EH (cell line): ENCODE measurements around the gene SLC52A3.

ENCODE experiments used
- DNase-seq: peaks from one replicate; pipeline ENCODE4 v3.0.0-alpha.2; 2015; ENCODE audit warnings: low read depth

The SLC52A3 gene

DNA sequence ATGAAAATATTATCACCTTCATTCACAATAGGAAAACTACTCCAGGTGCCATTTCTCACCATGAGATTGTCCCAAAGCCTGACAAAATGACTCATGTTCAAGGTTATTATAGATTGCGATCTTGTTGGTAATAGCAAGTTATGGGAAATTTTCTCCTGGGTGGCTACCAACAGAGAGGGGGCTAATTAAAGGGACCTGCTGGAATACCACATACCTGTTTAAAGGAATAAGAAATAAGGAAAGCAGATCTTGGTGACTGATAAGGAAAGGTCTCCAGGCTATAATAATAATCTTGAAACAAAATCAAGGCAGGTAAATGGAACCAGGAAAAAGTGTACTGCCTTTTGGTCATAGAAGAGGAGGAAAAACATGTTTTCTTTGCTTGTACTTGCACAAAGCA is 1.4 kb downstream of the SLC52A3 start:
- DNase-seq: no peak

DNA sequence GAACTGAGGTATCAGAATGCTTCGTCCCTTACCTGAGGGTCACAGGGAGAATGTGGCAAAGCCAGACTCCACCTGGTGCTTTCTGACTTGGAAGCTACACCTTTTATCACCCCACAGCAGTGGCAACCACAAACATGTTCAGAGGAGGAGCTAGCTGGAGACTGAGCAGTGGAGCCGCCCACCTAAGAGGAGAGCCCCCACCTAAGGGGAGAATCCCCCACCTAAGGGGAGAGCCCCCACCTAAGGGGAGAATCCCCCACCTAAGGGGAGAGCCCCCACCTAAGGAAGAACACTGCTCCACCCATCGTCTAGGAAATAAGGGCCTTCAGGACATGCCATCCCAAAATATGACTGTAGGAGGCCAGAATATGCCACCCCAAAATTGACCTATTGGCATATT is 4.0 kb downstream of the SLC52A3 start:
- no peak for DNase-seq

DNA sequence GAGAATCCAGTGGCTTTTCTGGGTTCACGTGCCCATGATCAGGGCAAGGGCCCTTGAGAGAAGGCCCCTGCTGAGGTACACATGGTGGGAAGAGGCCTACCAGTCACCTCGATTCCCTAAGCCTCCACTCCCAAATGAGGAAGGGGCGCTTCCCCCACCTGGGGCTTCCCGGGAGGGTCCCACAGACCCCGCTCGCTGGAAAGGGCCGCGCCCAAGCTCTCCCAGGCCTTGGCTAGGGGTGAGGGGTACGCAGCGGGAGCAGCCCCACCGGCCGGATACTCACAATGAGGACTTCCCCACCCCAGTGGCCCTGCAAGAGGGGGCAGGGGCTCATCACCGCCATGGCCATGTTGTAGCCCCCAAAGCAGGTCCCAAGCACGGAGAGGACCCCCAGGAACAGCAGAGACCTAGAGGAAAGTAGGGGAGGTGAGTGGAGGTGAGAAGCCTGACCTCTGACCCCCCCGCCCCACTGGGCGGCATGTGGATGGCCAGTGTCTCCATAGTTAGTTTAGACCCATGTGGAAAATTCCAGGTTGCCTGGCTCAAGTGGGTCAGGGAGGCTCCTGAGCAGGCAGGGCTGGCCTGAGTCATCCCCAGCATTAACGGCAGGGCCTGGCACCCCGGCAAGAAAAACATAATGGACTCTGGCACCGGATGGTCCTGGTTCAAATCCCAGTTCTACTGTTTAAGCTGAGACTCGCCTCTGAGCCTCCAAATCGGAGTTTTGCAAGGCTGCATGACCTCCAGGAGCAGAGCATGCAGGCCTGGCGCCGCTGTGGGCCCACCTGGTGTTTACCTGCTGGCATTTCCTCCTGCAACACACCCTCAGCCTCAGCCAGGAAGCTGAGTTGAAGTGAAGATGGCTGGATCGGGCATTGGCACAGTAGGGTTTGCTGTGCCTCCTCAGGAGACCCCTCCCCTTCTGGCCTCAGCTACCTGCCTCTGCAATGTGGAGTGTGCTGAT is 6.6 kb downstream of the SLC52A3 start:
- DNase-seq: no peak

DNA sequence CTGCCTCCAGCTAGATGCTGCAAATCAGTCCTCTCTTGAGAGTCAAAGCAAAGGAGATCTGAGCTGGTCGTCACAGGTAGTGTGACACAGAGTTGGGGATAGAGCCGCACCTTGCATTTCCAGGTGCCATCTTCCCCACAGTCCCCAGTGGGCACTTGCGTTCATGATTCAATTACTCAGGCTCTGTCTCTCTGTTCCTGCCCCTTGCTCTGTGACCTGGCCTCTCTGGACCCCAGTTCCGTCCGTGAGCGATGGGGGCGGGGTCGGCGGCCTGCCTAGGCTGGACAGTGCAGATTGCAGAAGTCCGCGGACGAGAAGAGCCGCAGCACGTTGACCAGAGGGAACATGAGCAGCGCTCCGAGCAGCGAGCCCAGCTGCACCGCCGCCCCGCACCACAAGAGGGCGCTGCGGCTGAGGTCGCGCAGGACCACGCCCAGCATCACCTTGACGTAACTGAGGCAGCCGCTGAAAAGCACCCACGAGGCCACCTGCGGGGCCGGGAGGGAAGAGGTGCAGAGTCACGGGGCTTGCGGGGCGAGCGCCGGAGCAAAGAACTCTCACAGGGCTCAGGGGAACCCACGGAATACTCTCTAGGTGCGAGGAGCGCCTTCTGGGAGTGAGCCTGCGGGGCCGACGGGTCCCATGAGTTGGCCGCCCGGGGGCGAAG is 7.4 kb downstream of the SLC52A3 start:
- peak; percentile 4 for DNase-seq

DNA sequence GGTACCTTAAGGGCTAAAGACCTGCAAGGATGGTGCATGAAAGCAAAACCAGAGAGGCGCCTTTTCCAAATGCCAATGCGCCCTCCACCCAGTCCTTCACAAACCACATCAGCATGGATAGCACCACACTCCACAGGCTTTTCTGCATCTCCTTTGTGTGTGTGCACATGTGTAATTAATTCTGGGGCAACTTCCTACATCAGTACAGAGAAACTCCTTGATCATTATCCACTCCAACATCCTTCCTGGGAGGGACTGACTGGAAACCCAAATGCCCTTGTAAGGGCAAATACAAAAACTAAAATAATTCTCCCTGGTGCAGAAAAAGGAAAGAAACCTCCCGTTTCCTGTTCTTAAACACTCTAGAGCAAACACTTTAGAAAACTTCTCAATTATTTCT is 10.8 kb downstream of the SLC52A3 start:
- no peak for DNase-seq

DNA sequence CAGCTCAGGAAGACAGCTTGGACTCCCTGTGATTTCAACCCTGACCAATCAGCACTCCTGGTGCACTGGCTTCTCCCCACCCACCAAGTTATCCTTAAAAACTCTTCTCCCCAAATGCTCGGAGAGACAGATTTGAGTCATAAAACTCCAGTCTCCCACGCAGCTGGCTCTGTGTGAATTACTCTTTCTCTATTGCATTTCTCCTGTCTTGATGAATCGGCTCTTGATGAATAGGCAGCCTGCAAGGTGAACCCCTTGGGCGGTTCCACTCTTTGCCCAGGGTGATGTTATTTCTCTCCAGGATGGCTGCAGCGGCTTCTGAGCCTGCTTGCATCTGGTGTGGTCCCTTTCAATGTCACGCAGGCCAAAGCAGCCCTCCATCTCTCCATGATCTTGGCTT is 12.4 kb downstream of the SLC52A3 start:
- DNase-seq: no peak

DNA sequence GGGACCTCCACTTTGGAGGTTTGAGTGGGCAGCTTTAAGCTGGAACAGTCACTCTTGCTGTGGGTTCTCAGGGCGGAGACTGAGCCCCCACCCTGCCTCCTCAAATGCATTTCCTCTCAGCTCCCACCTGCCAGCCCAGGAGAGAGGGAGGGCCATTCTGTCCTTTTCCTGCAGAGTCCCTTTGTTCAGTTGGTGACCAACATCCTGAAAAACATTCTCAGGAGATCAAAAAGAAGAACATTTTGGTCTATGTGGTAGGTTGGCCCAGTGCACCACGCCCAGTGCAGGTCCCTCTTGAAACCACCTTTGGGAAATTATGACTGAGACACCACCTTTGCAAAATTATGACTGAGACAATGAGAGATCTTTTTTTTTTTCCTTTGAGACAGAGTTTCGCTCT is 13.4 kb downstream of the SLC52A3 start:
- DNase-seq: no peak

DNA sequence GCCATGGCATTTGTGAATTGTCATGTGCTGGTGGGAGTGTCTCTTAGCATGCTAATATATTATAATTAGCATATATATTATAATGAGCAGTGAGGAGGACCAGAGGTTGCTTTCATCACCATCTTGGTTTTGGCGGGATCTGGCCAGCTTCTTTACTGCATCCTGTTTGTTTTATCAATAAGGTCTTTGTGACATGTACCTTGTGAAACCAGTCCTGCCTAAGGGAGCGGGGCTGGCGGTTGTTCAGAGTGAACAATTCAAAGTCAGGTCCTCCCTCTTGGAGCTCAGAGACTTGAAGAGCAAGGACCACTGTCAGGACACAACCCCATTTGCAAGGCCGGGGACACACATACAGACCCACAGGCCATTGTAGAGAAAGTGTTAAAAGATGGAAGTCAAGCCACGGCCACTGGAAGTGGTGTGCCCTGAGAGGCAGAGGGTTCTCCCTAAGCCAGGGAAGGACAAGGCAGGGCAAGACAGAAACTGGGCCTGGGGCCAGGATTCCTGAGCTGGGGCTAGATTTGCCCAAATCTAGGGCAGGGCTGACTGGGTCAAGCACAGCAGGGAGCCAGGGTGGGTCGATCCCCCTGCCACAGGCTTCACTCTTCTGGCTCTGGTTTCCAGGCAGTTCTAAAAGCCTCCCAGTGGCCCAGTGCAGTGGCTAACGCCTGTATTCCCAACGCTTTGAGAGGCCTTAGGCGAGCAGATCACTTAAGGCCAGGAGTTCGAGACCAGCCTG is 14.2 kb downstream of the SLC52A3 start:
- DNase-seq: no peak

DNA sequence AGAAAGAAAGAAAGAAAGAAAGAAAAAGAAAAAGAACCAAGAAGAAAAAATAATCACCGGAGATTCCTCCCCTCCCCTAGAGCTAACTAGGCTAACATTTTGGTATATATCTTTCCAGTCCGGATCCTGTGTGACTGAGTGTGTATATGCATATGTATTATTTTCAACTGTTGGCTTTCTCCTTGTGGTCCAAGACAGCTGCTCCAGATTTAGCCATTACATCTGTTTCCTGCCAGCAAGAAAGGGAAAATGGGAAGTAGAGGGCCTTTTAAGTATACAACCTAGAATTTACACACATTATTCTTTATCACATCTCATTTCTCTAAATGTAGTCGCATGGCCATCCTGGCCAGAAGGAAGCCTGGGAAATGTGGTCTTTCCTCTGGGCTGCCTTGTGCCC is 15.2 kb downstream of the SLC52A3 start:
- no peak for DNase-seq

DNA sequence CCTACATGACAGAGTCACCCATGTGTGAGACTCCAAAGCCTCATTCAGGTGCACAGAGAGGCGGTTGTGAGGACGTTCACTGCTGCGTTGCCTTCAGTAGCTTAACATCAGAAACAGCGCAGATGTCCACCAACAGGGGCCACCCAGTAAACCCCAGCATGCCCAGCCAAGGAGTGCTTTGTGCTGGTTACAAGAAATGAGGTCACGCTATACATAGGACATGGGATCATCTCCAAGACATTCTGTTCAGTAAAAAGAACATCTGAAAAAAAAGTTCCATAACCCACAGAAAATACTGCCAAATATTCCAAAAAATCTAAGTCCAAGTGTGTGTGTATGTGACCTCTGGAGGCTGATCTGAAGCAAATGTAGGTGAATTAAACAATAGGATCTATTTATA is 16.0 kb downstream of the SLC52A3 start:
- DNase-seq: no peak

DNA sequence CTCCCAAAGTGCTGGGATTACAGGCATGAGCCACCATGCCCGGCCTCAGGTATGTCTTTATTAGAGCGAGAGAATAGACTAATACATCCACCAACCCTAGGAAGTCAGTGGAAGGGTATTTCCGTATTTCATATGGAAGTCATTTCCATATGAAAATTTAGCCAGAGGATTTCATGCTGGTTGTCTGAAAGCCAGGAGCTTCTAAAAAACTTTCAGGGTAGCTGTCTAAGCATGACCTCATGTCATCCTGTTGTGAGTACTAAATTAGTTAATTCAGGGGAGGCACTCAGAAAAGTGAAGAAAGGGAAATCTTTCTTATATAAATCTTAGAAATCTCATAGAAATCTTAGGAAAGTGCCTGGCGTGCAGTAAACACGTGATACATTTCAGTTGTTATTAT is 16.5 kb downstream of the SLC52A3 start:
- DNase-seq: no peak

DNA sequence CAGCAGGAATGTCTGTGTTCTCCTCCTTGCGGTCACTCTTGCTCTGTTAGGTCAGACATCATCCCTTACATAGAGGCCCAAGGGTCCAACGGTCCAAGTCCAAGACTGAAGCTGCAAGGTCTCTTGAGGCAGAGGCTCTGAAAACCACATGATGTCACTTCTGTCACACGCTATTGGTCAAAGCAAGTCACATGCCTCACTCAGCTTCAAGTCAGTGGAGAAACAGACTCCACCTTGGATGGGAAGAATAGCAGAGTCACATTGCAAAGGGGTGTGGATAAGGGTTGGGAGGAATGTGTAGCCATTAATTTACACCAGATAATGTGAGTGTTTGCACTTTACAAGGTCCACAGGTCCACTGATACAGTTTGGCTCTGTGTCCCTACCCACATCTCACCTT is 17.5 kb downstream of the SLC52A3 start:
- peak; percentile 13 for DNase-seq

DNA sequence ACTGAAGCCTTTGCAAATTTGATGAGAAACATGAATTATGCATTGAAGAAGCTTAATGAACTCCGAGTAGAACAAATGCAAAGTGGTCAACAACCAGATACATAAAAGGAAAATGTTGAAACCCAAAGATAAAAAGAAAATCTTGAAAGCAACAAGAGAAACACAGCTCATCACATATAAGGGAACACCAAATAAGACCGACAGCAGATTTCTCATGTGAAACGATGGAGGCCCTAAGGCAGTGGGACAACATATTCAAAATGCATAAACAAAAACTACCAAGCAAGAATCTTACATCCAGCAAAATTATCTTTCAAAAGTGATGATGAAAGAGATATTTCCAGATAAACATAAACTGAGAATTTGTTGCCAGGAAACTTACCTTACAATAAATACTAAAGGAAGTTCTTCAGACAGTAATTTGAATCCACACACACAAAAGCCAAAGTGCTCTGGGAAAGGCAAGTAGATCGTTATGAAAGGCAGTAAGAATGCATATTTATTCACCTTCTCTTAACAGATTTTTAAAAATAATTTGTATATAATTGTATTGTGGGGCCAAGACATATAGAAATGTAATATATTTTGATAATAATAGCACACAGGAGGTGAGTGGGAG is 22.5 kb downstream of the SLC52A3 start:
- no peak for DNase-seq

DNA sequence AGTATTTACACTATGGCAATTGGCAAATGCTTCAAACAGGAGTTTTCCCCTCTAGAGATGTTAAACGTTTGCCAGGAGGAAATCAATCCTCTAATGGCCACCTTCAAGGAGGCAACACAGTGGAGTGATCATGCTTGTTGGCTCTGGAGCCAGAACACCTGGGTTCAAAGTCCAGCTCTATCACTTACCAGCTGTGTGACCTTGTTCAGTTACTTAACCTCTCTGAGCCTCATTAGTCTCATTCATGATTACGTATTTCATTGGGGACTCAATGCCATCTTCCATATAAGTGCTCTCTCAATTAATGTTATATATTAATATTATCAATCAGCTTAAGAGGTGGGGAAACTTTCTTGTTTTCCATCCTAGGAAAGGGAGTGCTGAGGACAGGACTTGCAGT is 26.1 kb downstream of the SLC52A3 start:
- no peak for DNase-seq

DNA sequence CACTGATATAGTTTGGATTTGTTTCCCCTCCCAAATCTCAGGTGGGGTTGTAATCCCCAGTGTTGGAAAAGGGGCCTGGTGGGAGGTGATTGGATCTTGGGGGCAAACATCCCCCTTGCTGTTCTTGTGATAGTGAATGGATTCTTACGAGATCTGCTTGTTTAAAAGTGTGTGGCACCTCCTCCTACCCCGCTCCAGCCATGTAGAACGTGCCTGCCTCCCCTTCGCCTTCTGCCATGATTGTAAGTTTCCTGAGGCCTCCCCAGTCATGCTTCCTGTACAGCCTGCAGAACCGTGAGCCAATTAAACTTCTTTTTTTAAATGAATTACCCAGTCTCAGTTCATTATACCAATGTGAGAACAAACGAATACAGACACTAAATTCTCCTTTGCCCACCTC is 26.7 kb downstream of the SLC52A3 start:
- DNase-seq: no peak

DNA sequence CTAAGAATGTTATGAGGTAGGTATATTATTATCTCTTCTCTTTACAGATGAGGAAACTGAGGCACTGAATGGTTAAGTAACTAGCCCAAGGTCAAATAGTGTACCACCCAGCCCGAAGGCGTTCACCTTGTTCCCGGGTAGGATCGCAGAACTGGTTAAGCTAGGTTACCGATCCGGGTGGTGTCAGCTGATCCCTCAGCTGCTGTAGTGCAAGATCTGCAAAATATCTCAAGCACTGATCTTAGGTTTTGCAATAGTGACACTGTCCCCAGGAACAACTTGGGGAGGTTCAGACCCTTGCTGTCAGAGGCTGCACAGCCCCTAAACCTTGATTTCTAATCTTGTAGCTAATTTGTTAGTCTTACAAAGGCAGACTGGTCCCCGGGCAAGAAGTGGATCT is 28.1 kb downstream of the SLC52A3 start:
- no peak for DNase-seq

DNA sequence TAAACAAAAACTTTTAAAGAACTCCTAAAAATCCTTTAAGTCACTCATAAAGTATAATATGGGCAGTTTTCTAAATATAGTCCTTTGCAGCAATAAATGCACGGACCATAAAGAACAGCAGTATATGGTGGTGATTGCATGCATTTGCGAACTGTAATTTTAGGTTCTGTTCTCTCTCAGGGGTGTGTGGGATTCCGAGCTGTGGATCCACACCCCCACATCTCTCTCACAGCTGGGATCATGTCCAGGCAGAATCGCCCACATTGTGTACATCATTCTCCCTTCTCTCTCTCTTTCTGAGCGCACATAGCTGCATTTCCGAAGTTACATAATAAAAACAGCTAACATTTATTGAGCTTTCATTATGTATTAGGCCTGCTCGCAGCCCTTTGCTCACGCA is 28.6 kb downstream of the SLC52A3 start:
- DNase-seq: no peak

DNA sequence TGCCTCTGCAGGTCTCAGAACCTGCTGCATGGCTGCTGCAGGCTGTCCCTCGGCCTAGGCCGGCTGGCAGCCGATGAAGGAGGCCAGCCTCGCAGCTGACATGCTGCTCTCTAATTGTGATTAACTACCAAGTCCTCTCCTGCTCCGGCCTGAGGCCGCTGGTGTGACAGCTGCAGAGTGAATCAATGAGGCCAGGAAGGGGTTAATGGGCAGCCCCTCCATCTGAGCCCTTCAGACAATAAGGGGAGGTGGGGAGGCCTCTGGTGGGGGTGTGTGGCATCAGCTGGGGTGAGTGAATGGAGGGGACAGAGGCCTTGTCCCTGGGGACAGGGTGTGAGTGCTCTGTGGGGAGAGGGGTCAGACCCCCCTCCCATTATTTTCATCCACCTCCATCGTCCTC is 34.4 kb downstream of the SLC52A3 start:
- DNase-seq: no peak

DNA sequence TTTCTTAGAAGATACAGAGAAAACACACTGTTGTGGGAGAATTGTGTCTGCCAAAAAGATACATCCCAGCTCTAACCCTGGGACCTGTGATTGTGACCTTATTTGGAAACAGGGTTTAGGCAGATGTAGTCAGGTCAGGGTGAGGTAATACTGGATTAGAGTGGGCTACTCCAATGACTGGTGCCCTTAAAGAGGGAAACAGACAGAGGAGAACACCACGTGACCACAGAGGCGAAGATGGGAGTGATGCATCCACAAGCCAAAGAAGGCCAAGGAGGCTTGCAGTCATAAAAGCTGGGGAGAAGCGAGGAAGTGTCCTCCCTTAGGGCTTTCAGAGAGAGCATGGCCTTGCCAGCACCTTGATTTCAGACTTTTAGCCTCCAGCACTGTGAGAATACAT is 35.6 kb downstream of the SLC52A3 start:
- no peak for DNase-seq

DNA sequence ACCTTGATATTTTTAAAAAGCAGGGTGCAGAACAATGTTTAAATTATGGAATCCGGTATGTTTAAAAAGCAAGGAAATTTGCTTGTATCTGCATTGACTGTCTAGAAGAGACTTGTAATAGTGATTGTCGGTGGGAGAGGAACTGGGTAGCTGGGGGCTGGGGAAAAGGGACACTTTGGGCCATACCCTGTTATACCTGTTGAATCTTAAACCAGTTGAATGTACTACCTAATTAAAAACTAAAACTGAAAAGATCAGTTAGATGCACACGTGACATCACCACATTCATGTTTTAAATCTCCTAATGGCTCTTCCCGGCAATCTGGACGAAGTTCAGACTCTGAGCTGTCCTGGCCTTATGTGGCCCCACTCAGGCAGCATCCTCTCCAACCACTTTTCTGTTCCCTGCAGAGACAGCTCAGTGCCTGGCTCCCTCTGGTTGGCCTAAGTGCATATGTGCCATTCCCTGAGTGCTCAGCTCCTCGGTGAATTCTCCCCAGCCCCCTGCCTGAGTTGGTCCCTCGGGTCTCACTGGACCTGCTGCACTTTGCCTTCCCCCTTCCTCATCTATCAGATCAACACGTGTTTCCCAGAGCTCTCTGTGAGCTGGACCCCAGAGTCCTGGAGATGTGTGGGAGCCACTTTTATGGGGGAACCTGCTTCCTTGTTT is 36.3 kb downstream of the SLC52A3 start:
- DNase-seq: no peak

DNA sequence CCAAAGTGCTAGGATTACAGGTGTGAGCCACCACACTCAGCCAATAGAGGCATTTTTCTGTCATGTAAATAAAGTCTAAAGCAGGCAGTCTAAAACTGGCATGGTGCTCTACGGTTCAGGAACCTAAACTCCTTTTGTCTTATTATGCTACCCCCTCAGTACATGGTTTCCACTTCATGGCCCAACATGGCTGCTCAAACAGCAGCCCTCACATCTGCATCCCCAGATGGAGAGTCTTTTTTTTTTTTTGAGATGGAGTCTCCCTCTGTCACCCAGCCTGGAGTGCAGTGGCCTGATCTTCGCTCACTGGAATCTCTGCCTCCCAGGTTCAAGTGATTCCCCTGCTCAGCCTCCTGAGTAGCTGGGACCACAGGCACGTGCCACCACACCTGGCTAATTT is 38.3 kb downstream of the SLC52A3 start:
- DNase-seq: no peak
